H9 (cell line): ENCODE data around the gene SLCO6A1. TPM values are rescaled to one million over a fixed set of nuclear protein-coding genes. Genes with fewer than 3 reads are reported as not detected.

Source experiments
- DNase-seq: peaks from one replicate; pipeline ENCODE4 v3.0.0-alpha.2; 2017
- H2AFZ ChIP-seq: one replicate; pipeline ENCODE4 v1.6.1; 2013; ENCODE audit warnings: mild to moderate bottlenecking, low read length, control low read depth, moderate library complexity
- H2AK5ac ChIP-seq: 2 replicates; pipeline ENCODE4 v1.6.1; 2013; ENCODE audit warnings: low read length, control low read depth, mixed read lengths; ENCODE audit not compliant: insufficient read length
- H2BK120ac ChIP-seq: one replicate; pipeline ENCODE4 v1.6.1; 2013; ENCODE audit warnings: low read depth, mild to moderate bottlenecking, low read length, control low read depth, inconsistent platforms; ENCODE audit not compliant: poor library complexity, severe bottlenecking
- H2BK12ac ChIP-seq: 2 replicates; pipeline ENCODE4 v1.6.1; 2013; ENCODE audit warnings: low read length, control low read depth, mixed read lengths, low read depth; ENCODE audit not compliant: insufficient read length
- H2BK15ac ChIP-seq: 2 replicates; pipeline ENCODE4 v1.6.1; 2013; ENCODE audit warnings: low read depth, low read length, control low read depth
- H2BK20ac ChIP-seq: one replicate; pipeline ENCODE4 v1.6.1; 2013; ENCODE audit warnings: low read depth, mild to moderate bottlenecking, low read length, control low read depth, inconsistent platforms; ENCODE audit not compliant: poor library complexity, severe bottlenecking
- H2BK5ac ChIP-seq: 2 replicates; pipeline ENCODE4 v1.6.1; 2013; ENCODE audit warnings: low read length, control low read depth, mixed read lengths; ENCODE audit not compliant: insufficient read length
- H3K14ac ChIP-seq: 2 replicates; pipeline ENCODE4 v1.6.1; 2013; ENCODE audit warnings: low read length, control low read depth; ENCODE audit not compliant: insufficient read depth
- H3K18ac ChIP-seq: 2 replicates; pipeline ENCODE4 v1.6.1; 2013; ENCODE audit warnings: low read depth, mild to moderate bottlenecking, mixed read lengths, low read length, control low read depth; ENCODE audit not compliant: insufficient read length
- H3K23ac ChIP-seq: 2 replicates; pipeline ENCODE4 v1.6.1; 2013; ENCODE audit warnings: low read length, control low read depth, mixed read lengths, low read depth; ENCODE audit not compliant: insufficient read length
- H3K23me2 ChIP-seq: 2 replicates; pipeline ENCODE4 v1.6.1; 2013; ENCODE audit warnings: low read depth, mild to moderate bottlenecking, mixed read lengths, low read length, control low read depth; ENCODE audit not compliant: insufficient read length, poor library complexity, severe bottlenecking
- H3K27ac ChIP-seq: 2 replicates; pipeline ENCODE4 v1.5.1; 2013; ENCODE audit warnings: low read length, control low read depth, mixed read lengths, low read depth; ENCODE audit not compliant: insufficient read length
- H3K27me3 ChIP-seq: 2 replicates; pipeline ENCODE4 v1.6.1; 2013; ENCODE audit warnings: low read length, control low read depth, inconsistent platforms; ENCODE audit not compliant: insufficient read depth
- H3K4ac ChIP-seq: 2 replicates; pipeline ENCODE4 v1.6.1; 2013; ENCODE audit warnings: low read depth, mild to moderate bottlenecking, control low read depth, inconsistent platforms, low read length, moderate library complexity
- H3K4me1 ChIP-seq: 2 replicates; pipeline ENCODE4 v1.6.1; 2013; ENCODE audit warnings: low read length, control low read depth, inconsistent platforms; ENCODE audit not compliant: insufficient read depth
- H3K4me2 ChIP-seq: 2 replicates; pipeline ENCODE4 v1.6.1; 2013; ENCODE audit warnings: low read length, control low read depth, mixed read lengths; ENCODE audit not compliant: insufficient read length, insufficient read depth
- H3K56ac ChIP-seq: 2 replicates; pipeline ENCODE4 v1.6.1; 2013; ENCODE audit warnings: low read depth, mild to moderate bottlenecking, mixed read lengths, low read length, control low read depth; ENCODE audit not compliant: insufficient read length
- H3K79me1 ChIP-seq: 2 replicates; pipeline ENCODE4 v1.6.1; 2013; ENCODE audit warnings: low read depth, mild to moderate bottlenecking, moderate library complexity, low read length, control low read depth, inconsistent platforms; ENCODE audit not compliant: insufficient read depth, poor library complexity, severe bottlenecking
- H3K79me2 ChIP-seq: 2 replicates; pipeline ENCODE4 v1.6.1; 2013; ENCODE audit warnings: low read length, control low read depth, inconsistent platforms; ENCODE audit not compliant: insufficient read depth
- H3K9ac ChIP-seq: 2 replicates; pipeline ENCODE4 v1.6.1; 2013; ENCODE audit warnings: low read length, control low read depth, mixed read lengths; ENCODE audit not compliant: insufficient read length; ENCODE audit errors: extremely low read depth
- H3K9me3 ChIP-seq: one replicate; pipeline ENCODE4 v1.6.1; 2013; ENCODE audit warnings: low read depth, low read length, inconsistent platforms; ENCODE audit not compliant: control insufficient read depth
- H3T11ph ChIP-seq: one replicate; pipeline ENCODE4 v1.6.1; 2013; ENCODE audit warnings: mild to moderate bottlenecking, low read length, control low read depth, inconsistent platforms
- H4K20me1 ChIP-seq: one replicate; pipeline ENCODE4 v1.6.1; 2013; ENCODE audit not compliant: control insufficient read depth, insufficient read length, insufficient read depth
- H4K5ac ChIP-seq: 2 replicates; pipeline ENCODE4 v1.6.1; 2013; ENCODE audit warnings: low read depth, mild to moderate bottlenecking, mixed read lengths, low read length, control low read depth; ENCODE audit not compliant: insufficient read length
- H4K8ac ChIP-seq: replicated peaks from 2 replicates; pipeline ENCODE4 v1.6.1; 2013; ENCODE audit warnings: low read length, control low read depth, mixed read lengths, low read depth; ENCODE audit not compliant: insufficient read length
- H4K91ac ChIP-seq: 2 replicates; pipeline ENCODE4 v1.6.1; 2013; ENCODE audit warnings: low read depth, mild to moderate bottlenecking, moderate library complexity, mixed read lengths, low read length, control low read depth; ENCODE audit not compliant: insufficient read length
- H3K27ac Mint-ChIP-seq, 3 experiments: 2 replicates in 2 of 3; 3 replicates in 1 of 3; pipeline ENCODE4 v1.8.0; 2020 to 2021; ENCODE audit warnings: mixed read lengths in 3 of 3, mild to moderate bottlenecking in 1 of 3, moderate library complexity in 1 of 3
- H3K27me3 Mint-ChIP-seq: 2 replicates; pipeline ENCODE4 v1.8.0; 2021; ENCODE audit warnings: low read depth, mild to moderate bottlenecking, moderate library complexity, mixed read lengths
- H3K36me3 Mint-ChIP-seq, 3 experiments: 2 replicates in 2 of 3; 3 replicates in 1 of 3; pipeline ENCODE4 v1.8.0; 2020 to 2021; ENCODE audit warnings: low read depth in 3 of 3, mixed read lengths in 3 of 3; ENCODE audit not compliant: insufficient read depth in 1 of 3
- H3K4me1 Mint-ChIP-seq, 2 experiments: 2 replicates each; pipeline ENCODE4 v1.8.0; 2020; ENCODE audit warnings: mixed read lengths in 2 of 2
- H3K4me3 Mint-ChIP-seq, 2 experiments: 2 replicates in 1 of 2; 3 replicates in 1 of 2; pipeline ENCODE4 v1.8.0; 2020 to 2021; ENCODE audit warnings: mild to moderate bottlenecking in 2 of 2, mixed read lengths in 2 of 2, moderate library complexity in 1 of 2
- H3K9me3 Mint-ChIP-seq, 2 experiments: 2 replicates in 1 of 2; 3 replicates in 1 of 2; pipeline ENCODE4 v1.8.0; 2020; ENCODE audit warnings: mild to moderate bottlenecking in 2 of 2, mixed read lengths in 2 of 2, moderate library complexity in 1 of 2
- whole genome bisulfite sequencing: extraction: QIAGEN DNeasy Blood & Tissue Kit; methylation state at CpG from one replicate; pipeline ENCODE4 v1.1.7; 2013; ENCODE audit warnings: missing lambda C conversion rate, low lambda C conversion rate, mixed read lengths; ENCODE audit not compliant: insufficient read length; ENCODE audit errors: extremely low coverage; 5-methylcytosine and 5-hydroxymethylcytosine counted together
- total RNA-seq: library from RNA; stranded (reverse); gene quantifications from 2 replicates; pipeline ENCODE4 v1.2.1, GENCODE V29; 2021
- TF ChIP-seq, protein P1 (sequence below): fragments of 200-600 bp; sonication (generic); conservative IDR thresholded peaks from 3 replicates; pipeline ENCODE4 v1.8.0; 2021; ENCODE audit warnings: antibody characterized with exemption, mild to moderate bottlenecking

The SLCO6A1 gene
- total RNA-seq, 1 experiment from 2014 or later, result 0.46 TPM

DNA sequence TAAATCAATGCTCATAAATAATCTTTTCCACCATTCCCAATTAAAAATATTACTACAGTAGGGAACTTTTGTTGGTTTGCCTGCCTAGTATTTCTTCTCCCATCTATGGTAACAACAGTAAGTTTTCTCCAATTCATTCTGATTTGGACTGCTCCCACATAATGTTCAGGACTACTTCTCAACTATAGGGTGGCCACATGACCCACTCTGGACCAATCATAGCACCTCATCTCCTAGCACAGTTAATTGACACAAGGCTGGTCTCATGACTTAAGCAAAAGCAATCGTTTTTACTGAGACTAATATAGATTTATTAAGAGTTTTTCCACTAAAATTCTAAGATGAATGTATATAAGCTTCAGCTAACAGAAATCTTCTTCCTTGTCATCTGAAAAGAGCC, 28.7 kb upstream of the SLCO6A1 start:
- Histone ChIP-seq H3K4me1 (no peaks in the 10 kb centered on the region), H3K23ac (no peak overlapping the region), H3K4me2 (no peak overlapping the region), H4K8ac (no peak overlapping the region), H2BK15ac (no peak overlapping the region), H3K23me2 (no peaks in the 10 kb centered on the region), H2AK5ac (no peak overlapping the region), H3K18ac (no peak overlapping the region), H4K5ac (no peak overlapping the region), H3K79me1 (no peaks in the 10 kb centered on the region), H3K9ac (no peak overlapping the region), H2BK12ac (no peak overlapping the region), H3K79me2 (no peaks in the 10 kb centered on the region), H3K14ac (no peak overlapping the region), H2BK5ac (no peak overlapping the region), H4K91ac (no peak overlapping the region), H3T11ph (no peak overlapping the region), H3K27me3 (no peaks in the 10 kb centered on the region), H2BK20ac (no peak overlapping the region), H3K4ac (no peak overlapping the region), H2BK120ac (no peak overlapping the region), H2AFZ (no peak overlapping the region), H3K27ac (no peak overlapping the region), H3K56ac (no peak overlapping the region), H4K20me1 (no peaks in the 10 kb centered on the region), H3K9me3 (no peaks in the 10 kb centered on the region)
- Mint-ChIP-seq H3K27ac (no peak overlapping the region), H3K27me3 (no peaks in the 10 kb centered on the region), H3K4me1 (no peaks in the 10 kb centered on the region), H3K9me3 (no peaks in the 10 kb centered on the region), H3K4me3 (no peak overlapping the region), H3K36me3 (no peaks in the 10 kb centered on the region)
- TF ChIP-seq, protein P1, sequence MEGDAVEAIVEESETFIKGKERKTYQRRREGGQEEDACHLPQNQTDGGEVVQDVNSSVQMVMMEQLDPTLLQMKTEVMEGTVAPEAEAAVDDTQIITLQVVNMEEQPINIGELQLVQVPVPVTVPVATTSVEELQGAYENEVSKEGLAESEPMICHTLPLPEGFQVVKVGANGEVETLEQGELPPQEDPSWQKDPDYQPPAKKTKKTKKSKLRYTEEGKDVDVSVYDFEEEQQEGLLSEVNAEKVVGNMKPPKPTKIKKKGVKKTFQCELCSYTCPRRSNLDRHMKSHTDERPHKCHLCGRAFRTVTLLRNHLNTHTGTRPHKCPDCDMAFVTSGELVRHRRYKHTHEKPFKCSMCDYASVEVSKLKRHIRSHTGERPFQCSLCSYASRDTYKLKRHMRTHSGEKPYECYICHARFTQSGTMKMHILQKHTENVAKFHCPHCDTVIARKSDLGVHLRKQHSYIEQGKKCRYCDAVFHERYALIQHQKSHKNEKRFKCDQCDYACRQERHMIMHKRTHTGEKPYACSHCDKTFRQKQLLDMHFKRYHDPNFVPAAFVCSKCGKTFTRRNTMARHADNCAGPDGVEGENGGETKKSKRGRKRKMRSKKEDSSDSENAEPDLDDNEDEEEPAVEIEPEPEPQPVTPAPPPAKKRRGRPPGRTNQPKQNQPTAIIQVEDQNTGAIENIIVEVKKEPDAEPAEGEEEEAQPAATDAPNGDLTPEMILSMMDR, result no peak
- no peak for DNase-seq
- no CpG with 5 or more reads among the region's 1 CpG for WGBS
